Measurements from ENCODE around the gene GJA3. TPM values are rescaled to one million over a fixed set of nuclear protein-coding genes. Genes with fewer than 3 reads are reported as not detected.

GJA3 gene
- total and polyA plus RNA-seq, 10 of the 15 experiments (the other 5 are each of a cell fraction or from before 2014, with no cell fraction given), result 0.03 to 0.11 (median 0.04) TPM; not detected in 5

DNA sequence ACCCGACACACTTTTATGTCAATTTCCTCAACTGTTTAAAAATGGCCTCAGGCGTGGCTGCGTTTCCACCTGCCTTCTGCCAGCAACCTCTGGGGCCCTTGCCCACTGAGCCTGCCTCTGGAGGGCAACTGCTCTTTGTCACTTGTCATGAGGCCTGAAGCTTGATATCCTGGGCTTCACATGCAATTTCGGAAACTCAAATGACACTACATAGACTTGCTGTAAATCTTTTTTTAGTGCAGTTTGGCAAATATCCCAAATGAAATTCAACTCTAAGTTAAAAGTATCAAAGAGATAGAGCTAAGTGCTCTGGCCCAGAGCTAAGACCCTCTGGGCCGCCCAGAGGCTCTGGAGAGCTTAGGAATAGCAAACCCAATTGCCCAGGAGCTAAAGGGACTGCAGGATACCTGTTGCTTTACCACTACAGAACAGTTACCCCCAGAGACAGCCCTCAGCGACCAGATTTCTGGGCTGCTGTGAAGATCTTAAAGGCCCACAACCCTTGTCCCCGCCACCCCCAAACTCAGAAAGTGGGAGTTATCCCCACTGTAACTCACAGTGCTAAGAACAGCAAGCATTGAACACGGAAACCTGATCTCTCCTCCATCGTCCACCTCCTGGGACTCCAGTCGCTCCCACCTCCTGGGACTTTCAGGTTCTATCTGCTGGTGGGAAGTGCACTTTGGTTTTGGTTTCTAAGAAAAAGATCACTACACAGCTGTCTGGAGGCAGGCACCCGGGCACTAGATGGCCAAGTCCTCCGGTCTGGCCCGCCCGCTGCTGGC, 19.4 kb downstream of the GJA3 start:
- ATAC-seq, result no peak
- RAD21 ChIA-PET (ENCODE audit: unreplicated experiment), result no interaction called here
- CTCF ChIA-PET, result interaction anchor here (0.5 kb wide), 1 partner anchor 156 kb away, joined by 3 read pairs; no protein-coding TSS in a partner anchor

More for the DNA sequence above, 19.4 kb downstream of the GJA3 start:
- Histone ChIP-seq H3K4me3 (no peak overlapping the region), H3K27ac (ENCODE audit: control insufficient read depth, insufficient read depth) (no peak overlapping the region), H3K36me3 (ENCODE audit: control insufficient read depth in 2 of 2, insufficient read depth in 2 of 2, low read length in 1 of 2) (no peaks in the 10 kb centered on the region), H2AFZ (ENCODE audit: control insufficient read depth, low read depth, low read length) (no peak overlapping the region), H4K20me1 (ENCODE audit: control insufficient read depth, insufficient read depth) (no peaks in the 10 kb centered on the region), H3K4me2 (ENCODE audit: control insufficient read depth, insufficient read depth) (no peak overlapping the region), H3K4me1 (ENCODE audit: control insufficient read depth, insufficient read depth, low read length) (no peaks in the 10 kb centered on the region), H3K9ac (ENCODE audit: control insufficient read depth, insufficient read depth, low read length) (no peak overlapping the region), H3K79me2 (ENCODE audit: control insufficient read depth, insufficient read depth, low read length) (no peaks in the 10 kb centered on the region), H3K27me3 (replicated peaks in 1 of 2; ENCODE audit: control insufficient read depth in 2 of 2, insufficient read depth in 2 of 2, low read length in 1 of 2) (peaks cover 0 to 3% of the 10 kb centered on the region in 2 experiments; a peak in 2 of 4 replicates), H3K9me3 (replicated peaks; ENCODE audit: control insufficient read depth, insufficient read depth, low read length) (no peaks in the 10 kb centered on the region)
- DNase-seq (ENCODE audit: low read depth, low spot score), result no peak
- intact Hi-C loops (cut with micrococcal nuclease; ENCODE audit: unreplicated experiment), result no loop called here
- no peak for FAIRE-seq
- POLR2A ChIA-PET, result no interaction called here
- SMC1A ChIA-PET (ENCODE audit: uncharacterized antibody, unreplicated experiment), result no interaction called here
- in situ Hi-C loops (cut with MboI), result no loop called here
- TF ChIP-seq ZNF384 (IDR thresholded peaks at IDR 0.05; ENCODE audit: borderline replicate concordance, low read depth, low read length) (no peak), MXI1 (IDR thresholded peaks at IDR 0.05; ENCODE audit: low read depth, low read length) (no peak), MTA3 (IDR thresholded peaks at IDR 0.05; ENCODE audit: borderline replicate concordance, low read length) (no peak), ZNF207 (IDR thresholded peaks at IDR 0.05; ENCODE audit: borderline replicate concordance) (no peak), TCF7 (IDR thresholded peaks at IDR 0.05; ENCODE audit: borderline replicate concordance) (no peak), ZNF622 (IDR thresholded peaks at IDR 0.05) (no peak), KDM1A (IDR thresholded peaks at IDR 0.05; ENCODE audit: borderline replicate concordance) (no peak), SPI1 (IDR thresholded peaks at IDR 0.05; ENCODE audit: borderline replicate concordance, insufficient read depth, low read depth, low read length) (no peak), GATAD2B (conservative IDR thresholded peaks at IDR 0.05; ENCODE audit: low read depth) (no peak), RAD21 (IDR thresholded peaks at IDR 0.05; ENCODE audit: insufficient read depth, low read depth, low read length) (no peak), HDAC6 (IDR thresholded peaks at IDR 0.05; ENCODE audit: unreplicated experiment) (no peak), ZBED1 (IDR thresholded peaks at IDR 0.05; ENCODE audit: borderline replicate concordance) (no peak), NR2F1 (conservative IDR thresholded peaks at IDR 0.05) (no peak)
- TF ChIP-seq, protein P1, sequence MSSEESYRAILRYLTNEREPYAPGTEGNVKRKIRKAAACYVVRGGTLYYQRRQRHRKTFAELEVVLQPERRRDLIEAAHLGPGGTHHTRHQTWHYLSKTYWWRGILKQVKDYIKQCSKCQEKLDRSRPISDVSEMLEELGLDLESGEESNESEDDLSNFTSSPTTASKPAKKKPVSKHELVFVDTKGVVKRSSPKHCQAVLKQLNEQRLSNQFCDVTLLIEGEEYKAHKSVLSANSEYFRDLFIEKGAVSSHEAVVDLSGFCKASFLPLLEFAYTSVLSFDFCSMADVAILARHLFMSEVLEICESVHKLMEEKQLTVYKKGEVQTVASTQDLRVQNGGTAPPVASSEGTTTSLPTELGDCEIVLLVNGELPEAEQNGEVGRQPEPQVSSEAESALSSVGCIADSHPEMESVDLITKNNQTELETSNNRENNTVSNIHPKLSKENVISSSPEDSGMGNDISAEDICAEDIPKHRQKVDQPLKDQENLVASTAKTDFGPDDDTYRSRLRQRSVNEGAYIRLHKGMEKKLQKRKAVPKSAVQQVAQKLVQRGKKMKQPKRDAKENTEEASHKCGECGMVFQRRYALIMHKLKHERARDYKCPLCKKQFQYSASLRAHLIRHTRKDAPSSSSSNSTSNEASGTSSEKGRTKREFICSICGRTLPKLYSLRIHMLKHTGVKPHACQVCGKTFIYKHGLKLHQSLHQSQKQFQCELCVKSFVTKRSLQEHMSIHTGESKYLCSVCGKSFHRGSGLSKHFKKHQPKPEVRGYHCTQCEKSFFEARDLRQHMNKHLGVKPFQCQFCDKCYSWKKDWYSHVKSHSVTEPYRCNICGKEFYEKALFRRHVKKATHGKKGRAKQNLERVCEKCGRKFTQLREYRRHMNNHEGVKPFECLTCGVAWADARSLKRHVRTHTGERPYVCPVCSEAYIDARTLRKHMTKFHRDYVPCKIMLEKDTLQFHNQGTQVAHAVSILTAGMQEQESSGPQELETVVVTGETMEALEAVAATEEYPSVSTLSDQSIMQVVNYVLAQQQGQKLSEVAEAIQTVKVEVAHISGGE (CRISPR knock-in tag; IDR thresholded peaks at IDR 0.05), result no peak
- TF ChIP-seq, protein P2, sequence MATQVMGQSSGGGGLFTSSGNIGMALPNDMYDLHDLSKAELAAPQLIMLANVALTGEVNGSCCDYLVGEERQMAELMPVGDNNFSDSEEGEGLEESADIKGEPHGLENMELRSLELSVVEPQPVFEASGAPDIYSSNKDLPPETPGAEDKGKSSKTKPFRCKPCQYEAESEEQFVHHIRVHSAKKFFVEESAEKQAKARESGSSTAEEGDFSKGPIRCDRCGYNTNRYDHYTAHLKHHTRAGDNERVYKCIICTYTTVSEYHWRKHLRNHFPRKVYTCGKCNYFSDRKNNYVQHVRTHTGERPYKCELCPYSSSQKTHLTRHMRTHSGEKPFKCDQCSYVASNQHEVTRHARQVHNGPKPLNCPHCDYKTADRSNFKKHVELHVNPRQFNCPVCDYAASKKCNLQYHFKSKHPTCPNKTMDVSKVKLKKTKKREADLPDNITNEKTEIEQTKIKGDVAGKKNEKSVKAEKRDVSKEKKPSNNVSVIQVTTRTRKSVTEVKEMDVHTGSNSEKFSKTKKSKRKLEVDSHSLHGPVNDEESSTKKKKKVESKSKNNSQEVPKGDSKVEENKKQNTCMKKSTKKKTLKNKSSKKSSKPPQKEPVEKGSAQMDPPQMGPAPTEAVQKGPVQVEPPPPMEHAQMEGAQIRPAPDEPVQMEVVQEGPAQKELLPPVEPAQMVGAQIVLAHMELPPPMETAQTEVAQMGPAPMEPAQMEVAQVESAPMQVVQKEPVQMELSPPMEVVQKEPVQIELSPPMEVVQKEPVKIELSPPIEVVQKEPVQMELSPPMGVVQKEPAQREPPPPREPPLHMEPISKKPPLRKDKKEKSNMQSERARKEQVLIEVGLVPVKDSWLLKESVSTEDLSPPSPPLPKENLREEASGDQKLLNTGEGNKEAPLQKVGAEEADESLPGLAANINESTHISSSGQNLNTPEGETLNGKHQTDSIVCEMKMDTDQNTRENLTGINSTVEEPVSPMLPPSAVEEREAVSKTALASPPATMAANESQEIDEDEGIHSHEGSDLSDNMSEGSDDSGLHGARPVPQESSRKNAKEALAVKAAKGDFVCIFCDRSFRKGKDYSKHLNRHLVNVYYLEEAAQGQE (IDR thresholded peaks at IDR 0.05; ENCODE audit: low read depth, low read length), result no peak
- 65% methylated on average over 14 of the region's 14 CpGs for WGBS (ENCODE audit: insufficient coverage, insufficient replicate concordance, low lambda C conversion rate, missing lambda C conversion rate)
- no TSS peak for BruUV-seq (replicated peaks)

Measured in GM12878 (cell line).